H54 (cell line): ENCODE results near the gene PRCC.

Experiments used
- DNase-seq: peaks from one replicate; pipeline ENCODE4 v3.0.0; 2011; ENCODE audit warnings: low spot score, mixed read lengths; ENCODE audit not compliant: insufficient read length
- FAIRE-seq: peaks from 3 replicates; lab custom pipeline; 2011; peaks lifted over from hg19 to GRCh38; lab: Jason Lieb, UNC
- POLR2A ChIP-seq: IDR thresholded peaks from 2 replicates; pipeline ENCODE4 v1.6.1; 2011; ENCODE audit warnings: low read depth, mild to moderate bottlenecking, low read length

PRCC gene

DNA sequence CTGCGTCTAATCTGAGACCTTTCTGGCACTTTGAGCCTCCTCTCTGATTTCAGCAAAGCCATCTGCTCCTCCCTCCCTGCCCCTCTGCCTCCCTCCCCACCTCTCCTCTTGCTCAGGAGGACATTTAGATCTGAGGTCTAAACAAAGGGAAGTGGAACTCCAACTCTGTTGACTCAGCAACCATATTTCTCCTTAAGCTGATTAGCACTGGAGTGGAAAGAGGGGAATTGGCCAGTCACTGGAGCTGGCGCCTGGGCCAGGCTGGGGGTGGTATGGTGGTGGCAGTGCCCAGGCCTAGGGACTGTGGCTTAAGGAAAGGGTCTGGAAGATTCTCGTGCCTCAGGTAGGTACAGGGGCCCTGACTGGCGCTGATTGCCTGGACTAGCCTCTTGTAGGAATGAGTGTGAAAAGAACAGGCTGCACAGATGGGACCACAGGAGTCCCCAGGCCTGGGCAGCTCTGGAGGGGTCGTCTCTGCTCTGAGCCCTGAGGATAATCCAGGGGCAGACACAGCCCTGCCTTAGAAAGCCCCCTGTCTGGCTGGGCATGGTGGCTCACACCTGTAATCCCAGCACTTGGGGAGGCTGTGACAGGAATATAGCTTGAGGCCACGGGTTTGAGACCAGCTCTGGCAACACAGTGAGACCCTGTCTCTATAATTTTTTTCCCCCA is 37.4 kb downstream of the PRCC start:
- no peak for TF ChIP-seq POLR2A
- FAIRE-seq (no peak), DNase-seq (no peak)

DNA sequence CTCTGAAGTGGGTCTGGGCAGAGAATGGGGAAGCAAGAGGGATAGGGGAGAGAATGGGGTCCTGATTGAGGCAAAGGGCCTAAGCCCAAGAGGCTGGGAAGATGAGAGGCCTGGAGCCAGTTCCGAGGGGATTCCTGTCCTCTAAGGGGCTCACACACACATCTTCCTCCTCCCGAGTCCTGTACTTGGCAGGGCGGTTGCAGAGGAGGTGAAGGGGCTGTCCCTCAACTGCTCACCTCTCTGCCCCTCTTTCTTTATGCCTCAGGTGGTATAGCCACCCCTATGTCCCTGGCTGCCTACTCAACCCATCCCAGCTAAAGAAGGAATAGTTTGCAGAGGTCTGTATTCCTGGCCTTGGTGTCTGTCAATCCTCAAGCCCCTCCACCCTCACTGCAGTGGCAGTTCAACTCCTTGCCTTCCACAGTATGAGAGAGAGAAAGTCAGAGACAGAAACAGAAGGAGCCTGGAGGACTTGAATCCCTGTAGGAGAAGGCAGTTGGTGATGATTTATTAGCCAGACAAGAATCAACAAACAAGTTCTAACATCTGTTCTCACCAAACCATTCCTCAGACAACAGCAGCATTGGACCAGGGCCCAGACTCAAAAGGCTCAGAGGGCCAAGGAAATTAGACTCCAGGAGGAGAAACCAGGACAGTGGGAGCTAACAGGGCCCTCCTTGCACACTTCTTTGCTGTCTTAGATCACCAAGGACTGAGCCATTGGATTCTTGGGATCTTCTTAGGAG is 38.6 kb downstream of the PRCC start:
- no peak for DNase-seq
- FAIRE-seq: no peak
- TF ChIP-seq POLR2A: no peak

DNA sequence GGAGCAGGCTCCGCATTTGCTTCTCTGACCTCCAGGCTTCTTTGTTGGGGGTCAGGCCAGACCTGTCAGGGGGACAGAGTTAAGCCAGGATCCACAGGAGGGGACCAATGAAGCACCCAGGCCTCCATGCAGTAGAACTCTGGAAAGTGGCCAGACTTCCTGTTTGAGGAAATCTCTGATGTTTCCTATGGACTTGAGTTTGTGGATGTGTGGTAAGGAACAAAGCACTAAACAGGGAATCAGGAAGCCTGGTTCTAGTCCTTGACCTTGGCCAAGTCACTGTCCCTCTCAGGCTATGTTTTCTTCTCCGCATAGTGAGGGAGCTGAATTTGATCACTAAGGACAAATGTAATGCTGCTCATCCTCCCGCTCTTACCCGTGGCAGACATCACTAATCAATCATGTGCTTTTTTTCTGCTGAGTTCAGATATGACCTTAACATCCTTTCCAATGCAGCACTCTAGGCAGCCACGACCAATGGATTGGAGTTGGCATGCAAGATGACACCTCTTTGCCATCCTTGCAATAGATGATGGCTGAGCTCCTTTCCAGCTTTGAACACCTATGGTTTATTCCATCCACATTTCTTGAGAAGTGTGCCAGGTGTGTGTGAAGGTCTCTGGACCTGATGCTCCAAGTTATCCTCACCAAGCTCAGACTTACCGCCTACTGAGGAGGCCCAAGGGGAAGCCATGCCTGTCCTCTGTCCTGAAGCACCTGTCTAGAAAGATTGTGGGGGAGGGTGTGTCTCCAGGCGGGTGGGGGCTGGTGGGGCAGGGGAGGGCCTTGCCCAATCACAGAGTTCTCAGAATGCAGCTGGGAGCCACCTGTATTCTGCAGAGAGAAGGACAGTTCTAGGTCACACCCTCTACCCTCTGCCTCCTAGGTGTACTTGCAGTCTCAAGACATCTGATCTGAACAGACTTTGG is 39.4 kb downstream of the PRCC start:
- no peak for FAIRE-seq
- no peak for TF ChIP-seq POLR2A
- DNase-seq: no peak

DNA sequence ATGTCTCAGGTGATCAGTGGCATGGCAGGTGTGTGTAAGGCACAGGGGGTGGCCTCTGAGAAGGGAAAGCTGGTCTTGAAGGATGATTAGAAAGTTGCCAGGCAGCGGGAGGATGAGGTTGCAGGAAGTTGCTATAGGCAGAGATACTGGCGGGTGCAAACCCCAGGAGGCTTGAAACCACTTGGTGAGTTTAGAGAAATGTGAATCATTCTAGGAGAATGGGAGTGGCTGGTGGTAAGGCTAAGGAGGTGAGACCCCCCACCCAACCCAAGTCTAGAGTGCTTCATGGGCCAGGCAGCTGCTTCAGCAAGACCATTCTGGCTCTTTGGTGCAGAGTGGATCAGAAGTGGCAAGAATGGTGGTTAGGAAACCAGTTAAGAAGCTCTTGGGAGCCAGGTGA is 40.3 kb downstream of the PRCC start:
- no peak for FAIRE-seq

DNA sequence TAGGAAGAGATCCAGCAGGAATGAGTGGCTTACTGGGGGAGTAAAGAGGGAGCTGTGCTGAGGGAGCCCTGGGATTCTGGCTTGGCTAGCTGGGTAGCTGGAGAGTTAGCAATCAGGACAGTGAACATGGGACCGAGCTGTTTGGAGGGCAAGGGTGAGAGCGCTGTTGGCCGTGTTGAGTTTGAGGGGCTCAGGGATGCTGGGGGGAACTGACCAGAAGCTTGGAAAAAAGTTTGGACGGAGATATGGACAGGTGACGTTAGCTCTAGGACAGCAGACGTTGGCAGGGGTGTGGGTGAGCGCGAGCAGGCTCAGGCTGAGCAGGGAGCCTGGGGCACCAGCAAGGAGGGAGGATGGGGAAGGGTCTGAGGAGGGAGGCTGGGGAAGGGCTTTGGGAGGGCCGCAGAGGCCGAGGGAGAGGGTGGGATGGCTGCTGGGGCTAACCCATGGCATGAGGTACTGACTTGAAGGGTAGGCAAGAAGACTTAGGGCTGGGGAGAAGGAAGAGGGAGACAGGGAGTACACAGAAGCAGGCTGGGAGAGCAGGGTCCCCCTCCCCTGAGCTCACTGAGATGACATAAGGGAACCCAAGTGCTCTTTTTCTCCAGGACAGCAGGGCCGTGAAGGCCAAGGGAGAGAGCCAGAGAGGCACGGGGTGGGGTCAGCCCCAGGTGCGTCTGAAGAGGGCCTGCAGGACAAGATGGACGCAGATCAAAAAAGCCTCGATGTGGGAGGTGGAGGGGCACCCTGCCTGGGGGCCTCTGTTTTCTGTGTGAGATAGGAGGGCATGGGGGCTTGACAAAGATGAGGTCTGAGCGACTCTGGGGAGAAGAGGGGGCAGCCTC is 41.1 kb downstream of the PRCC start:
- FAIRE-seq (no peak), DNase-seq (no peak)
- no peak for TF ChIP-seq POLR2A

More for the DNA sequence above, 40.3 kb downstream of the PRCC start:
- no peak for DNase-seq
- TF ChIP-seq POLR2A: no peak

DNA sequence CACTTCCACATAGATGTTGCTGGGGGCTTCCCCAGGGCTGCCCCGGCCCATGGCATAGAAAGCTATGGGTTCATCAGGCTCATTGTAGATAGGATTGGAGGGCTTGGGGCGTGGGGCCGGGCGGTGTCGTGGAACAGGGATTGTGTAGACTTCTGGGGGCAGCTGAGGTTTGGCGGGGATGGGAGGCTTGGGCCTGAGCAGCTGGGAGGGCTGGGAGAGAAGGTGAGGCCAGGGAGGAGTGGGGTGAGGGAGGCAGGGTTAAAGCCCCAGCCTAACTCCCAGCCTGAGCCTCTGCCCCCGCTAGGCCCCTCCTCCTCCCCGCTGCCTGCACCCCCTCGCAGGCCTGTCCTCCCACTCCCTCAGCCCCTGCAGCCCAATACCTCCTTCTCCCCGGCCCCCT is 41.9 kb downstream of the PRCC start:
- no peak for FAIRE-seq
- no peak for DNase-seq
- no peak for TF ChIP-seq POLR2A

DNA sequence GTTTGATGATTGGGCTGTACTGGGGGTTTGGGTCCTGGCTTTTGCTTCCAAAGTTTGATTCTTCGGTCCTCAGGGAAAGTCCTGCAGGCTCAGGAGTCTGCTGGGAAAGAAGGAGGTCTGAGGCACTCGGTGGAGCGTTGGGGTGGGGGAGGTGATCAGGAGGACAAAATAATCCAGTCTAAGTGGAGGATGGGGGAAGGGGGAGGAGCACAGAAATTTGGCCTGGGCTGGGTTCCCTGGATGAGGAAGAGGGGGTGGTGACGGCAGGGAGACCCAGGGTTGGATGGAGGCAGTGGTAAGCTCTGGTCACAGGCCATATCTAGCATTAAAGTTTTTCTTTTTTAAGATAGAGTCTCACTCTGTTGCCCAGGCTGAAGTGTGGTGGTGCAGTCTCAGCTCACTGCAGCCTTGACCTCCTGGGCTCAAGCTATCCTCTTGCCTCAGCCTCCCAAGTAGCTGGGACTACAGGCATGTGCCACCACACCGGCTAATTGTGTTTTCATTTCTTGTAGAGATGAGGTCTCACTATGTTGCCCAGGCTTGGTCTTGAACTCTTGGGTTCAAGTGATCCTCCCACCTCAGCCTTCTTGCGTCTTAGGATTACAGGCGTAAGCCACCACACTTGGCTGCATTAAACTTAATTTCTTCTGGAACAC is 42.5 kb downstream of the PRCC start:
- FAIRE-seq (no peak), DNase-seq (no peak)
- TF ChIP-seq POLR2A: no peak

DNA sequence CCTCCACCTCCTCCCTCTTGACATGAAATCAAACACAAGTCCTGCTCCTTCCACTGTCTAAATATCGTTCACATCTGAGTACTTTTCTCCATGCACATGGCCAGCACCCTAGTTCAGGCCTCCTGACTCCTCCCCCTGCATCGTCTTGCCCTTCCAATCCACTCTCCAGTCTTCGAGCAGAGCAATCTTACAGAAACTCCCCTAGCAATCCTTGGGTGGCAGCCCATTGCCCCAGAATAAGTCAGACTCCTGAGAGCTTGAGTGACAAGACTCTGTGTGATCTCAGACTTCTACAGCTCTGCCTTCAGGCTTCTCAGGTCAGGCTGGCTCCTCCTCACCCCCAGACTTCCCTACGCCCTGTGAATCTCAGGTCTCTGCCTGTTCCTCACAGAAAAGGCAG is 43.8 kb downstream of the PRCC start:
- no peak for TF ChIP-seq POLR2A
- no peak for FAIRE-seq

DNA sequence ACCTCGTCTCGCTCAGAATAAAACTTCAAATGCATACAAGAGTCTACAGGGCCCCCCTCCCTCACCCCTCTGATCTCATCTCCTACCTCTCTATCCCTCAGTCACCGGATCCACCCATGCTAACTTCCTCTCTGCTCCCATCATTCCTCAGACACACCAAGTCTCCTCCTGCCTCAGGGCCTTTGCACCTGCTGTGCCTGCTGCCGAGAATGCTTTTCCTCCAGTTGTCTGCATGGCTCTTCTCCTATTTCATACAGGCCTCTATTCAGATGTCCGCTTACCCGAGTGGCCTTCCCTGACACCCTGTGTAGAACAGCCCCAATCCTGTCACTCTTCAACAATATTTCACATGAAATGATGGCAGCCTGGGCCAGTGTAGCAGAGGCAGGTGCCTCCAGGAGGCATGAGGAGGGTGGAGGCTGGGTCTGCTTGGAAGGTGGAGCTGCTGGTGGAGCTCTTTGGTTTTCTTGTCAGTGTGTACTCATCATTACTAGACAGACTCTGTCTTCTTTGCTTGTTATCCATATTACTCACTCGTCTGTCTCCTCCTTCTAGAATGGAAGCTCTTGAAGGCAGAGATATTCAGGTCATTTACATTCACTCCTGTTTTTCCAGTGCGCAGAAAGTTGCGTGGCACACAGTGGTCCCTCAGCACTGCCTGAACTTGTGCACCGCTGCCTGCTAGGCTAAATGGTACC is 45.1 kb downstream of the PRCC start:
- DNase-seq: no peak
- no peak for TF ChIP-seq POLR2A
- no peak for FAIRE-seq

More for the DNA sequence above, 43.8 kb downstream of the PRCC start:
- no peak for DNase-seq

DNA sequence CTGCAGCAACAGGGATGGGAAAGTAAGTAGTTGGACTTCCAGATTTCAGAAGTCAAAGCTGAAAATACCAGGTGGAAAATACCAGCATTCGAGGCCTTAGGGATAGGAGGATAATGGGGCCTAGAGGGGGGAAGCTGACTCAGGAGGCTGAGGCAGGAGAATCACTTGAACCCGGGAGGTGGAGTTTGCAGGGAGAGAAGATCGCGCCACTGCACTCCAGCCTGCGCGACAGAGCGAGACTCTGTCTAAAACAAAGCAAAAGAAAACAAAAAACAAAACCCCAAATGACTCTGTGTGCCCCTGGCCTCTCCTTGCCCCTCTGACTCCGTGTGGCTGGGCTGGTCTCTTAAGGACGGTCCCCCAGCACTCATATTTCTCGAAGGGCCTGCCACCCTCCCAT is 46.0 kb downstream of the PRCC start:
- FAIRE-seq: no peak

DNA sequence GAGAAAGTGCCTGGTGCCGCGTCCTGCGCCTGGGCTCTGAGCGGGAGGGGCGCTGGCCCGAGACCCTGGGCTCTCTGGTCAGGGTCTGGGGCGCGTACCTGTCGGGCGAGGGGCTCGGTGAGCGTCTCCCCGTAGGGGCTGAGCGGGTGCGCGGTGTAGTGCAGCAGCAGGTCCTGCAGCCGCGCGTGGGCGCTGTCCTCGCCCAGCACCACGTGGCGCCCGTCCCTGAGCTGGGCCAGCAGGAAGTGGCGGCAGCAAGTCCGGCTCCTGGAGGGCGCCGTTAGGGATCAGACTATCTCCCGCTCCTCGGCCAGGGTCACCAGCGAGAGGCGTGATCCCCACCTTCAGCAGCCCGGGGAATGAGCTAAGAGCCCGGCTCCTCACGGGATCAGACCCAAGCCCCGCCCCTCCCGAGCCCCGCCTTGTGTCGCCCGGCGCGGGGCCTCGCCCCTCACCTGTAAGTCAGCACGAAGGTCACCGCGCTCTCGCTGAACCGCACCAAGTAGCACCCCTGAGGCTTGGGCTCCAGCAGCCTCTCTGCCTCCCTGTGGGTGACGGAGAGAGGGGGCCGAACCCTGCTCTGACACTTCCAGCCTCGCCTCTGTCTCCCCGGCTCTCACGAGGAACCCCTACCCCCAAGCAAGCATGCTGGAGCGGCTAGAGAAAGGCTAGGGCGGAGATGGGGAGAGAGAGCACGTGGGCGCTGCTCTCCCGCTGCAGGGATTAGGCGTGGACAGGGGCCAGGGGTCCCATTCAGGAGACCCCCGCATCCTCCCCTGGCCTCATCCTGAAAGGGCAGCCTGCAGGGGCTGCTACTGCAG is 46.6 kb downstream of the PRCC start:
- no peak for DNase-seq
- FAIRE-seq: no peak
- TF ChIP-seq POLR2A: no peak

More for the DNA sequence above, 46.0 kb downstream of the PRCC start:
- DNase-seq: no peak
- TF ChIP-seq POLR2A: no peak
